Measurements from ENCODE around the gene FNDC1.

The FNDC1 gene

DNA sequence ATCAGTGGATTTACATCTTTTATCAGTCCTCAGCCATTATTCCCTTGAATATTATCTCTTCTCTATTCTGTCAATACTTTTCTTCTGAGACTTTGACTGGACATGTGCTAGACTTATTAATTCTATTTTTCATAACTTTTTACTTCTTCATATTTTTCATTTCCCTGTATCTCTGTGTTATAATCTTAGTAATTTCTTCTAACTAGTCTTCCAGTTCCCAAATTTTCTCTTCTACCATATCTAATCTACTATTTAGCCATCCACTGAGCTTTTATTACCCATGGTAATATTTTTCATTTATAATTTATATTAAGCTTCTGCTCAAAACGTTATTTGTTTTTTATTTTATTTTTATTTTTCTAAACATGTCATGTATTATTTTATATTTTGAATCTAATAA lies 13.1 kb upstream of the FNDC1 start:
- Histone ChIP-seq H3K27ac (no peak overlapping the region), H3K4me3 (no peak overlapping the region)

DNA sequence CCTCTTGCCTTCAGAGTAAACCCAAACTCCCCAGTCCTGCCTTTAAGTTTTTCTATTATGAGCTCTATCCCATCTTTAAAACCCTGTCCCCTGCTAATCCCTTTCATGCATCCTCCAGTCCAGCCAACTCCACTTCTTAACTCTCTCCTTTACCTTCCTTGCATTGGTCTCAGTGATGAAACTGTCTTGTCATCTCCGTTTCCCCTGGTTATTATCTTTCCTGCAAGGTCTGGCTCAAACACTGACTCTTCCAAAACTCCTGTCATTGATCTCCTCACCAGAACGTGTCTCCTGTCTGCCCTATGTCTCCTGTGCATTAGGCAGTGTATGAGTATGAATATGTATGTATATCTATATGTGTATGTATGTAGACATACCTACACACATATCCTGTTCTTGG lies 11.8 kb upstream of the FNDC1 start:
- H3K4me3 ChIP-seq: no peak overlapping the region

DNA sequence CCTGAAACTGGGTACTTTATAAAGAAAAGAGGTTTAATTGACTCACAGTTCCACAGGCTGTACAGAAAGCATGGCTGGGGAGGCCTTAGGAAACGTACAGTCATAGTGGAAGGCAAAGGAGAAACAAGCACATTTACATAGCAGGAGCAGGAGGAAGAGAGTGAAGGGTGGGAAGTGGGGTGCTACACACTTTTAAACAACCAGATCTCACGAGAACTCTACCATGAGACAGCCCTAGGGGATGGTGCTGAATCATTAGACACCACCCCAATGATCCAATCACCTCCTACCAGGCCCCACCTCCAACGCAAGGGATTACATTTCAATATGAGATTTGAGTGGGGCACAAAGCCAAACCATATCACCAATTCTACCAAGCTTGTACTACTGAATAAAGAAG lies 7.4 kb upstream of the FNDC1 start:
- Histone ChIP-seq H3K4me3 (no peak overlapping the region), H3K27ac (no peak overlapping the region)

More for the DNA sequence above, 11.8 kb upstream of the FNDC1 start:
- no peak overlapping the region for H3K27ac ChIP-seq

DNA sequence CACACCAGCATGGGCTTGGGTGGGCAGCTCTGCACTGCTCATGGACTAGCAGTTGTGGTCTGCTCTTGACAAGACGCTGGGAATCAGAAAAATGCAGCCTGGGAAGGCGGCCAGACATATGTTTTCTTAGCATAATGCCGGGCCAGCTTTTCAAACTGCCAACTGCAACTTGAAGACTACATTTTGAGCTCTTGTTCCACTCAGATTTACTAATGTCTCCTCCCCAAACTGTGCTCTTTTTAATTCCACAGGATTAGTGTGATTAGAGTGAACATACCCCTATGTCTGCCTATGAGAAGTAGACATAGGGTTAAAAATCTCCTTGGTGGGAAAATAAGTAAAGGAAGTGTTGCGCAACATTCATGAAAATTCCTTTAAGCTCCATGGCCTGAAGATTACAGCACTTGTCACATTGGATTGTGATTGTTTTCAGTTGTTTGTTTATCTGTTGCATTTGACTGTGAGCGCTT lies 5.3 kb upstream of the FNDC1 start:
- Histone ChIP-seq H3K4me3 (no peak overlapping the region), H3K27ac (no peak overlapping the region)

DNA sequence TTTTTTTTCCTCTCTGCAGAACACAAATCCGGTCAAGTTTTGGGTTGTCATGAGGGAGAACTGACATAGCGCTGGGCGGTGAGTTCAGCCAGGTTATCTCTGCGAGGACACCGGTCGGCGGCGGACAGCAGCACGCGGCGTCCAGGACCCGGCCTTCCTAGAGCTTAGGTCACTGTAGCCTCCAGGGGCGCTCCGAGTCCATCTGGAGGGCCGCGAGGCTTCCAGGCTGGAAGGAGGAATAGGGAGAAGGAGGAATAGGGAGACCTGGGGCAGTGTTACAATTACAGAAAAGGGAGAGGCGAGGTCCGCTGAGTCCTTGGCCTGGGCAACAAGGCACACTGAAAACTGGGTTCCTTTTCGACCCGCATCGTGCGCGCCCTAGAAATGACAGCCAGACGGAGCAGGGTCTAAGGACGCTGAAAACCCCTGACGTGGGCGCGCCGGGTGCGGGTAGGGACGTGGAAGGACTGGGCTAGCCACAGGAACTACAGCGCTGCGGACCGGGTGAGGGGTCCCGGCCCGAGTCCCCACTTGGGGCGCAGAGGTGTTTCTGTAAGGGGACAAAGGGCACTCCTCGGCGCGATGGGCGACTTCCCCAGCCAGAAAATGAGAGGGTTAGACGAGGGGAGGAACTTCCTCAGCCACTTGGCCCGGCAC lies 536 bp upstream of the FNDC1 start:
- Histone ChIP-seq H3K27ac (no peak overlapping the region), H3K4me3 (peak overlapping the region in 6 of 7 experiments; percentile 9 to 40 (median 21))

DNA sequence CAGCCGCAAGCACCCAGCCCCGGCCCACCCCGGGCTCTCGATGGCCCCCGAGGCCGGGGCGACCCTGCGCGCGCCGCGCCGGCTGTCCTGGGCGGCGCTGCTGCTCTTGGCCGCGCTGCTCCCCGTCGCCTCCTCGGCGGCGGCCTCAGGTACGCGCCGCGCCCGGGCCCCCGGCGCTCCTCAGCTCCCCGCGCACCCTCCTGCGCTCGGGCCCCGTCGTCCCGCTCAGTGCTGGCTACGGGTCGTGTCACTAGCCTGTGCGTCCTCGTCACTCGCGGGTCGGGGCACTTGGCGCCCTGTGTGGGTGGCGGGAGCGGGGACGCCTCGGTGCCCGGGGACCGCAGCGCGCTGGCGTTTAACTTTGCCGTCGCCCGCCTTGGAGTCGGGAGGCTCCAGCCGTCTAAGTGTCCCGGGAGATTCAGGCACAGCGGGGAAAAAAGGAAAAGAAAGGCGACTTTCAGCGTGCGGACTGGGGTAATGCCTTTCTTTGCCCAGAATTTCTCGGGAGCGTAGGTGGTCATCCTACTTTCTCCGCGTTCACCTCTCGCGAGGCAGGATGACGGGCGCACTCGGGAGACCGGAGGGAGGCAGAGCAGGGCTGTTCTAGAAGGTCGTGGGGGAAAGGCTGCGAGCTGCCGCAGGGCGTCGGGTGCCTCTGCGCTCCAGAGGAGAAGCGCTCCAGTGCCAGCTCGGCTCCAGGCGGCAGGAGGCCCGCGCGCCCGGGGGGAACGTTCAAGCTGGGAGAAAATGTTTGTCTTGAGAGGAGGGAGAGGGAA lies 545 bp downstream of the FNDC1 start:
- peak overlapping the region in 3 of 21 experiments; percentile 14 to 37 (median 33) for H3K27ac ChIP-seq
- peak overlapping the region; percentile 17 to 40 (median 25) for H3K4me3 ChIP-seq

DNA sequence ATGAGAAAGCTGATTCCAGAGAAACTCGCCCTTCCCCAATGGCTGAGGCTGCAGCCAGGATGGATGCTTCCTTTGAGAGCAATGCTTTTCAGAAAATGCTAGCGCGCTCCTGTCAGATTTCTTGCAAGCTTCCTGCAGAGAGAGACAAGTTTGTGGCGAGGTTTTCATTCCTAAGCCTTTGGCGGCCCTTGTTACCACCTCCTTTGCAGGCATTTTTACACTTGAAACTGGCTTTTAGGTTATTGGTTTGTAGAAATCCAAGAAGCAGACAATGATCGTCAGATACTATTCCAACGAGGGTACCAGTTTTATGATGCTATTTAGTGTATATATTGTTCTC lies 1.1 kb downstream of the FNDC1 start:
- H3K4me3 ChIP-seq: peak overlapping the region; percentile 17 to 40 (median 25)
- peak overlapping the region in 2 of 21 experiments; percentile 14 to 37 for H3K27ac ChIP-seq

DNA sequence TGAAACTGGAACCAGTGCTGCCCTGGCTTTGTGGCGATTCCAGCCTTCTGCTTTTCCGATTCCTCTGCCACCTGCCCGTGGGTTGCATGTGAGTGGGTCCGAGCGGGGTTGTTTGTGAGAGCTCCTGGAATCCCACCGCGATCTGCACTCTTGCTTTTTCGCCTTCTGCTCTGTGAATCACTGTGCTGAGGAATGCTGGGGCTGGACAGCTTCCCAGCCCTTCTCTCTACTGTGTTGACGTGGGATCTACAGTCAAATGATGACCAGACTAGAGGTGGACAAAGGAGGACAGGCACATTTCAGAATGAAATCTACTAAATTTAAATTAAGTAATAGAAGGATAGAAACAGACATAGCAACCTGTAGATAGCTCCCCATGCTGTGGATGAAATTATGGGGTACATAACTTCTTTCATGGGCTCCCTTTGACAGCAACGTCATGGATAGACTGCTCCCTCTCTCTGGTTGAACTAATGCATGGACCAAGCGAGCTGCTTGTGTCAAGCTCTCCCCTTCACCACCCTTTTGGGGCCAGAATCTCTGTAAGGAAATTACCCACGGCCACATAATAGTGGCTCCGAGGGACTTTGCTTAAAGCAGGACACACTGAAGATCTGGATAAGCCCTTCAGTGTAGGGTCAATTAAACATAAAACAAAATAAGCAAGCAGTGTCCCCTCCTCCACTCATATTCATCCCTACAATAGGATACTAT lies 2.0 kb downstream of the FNDC1 start:
- peak overlapping the region in 1 of 7 experiments; percentile 20 for H3K4me3 ChIP-seq

DNA sequence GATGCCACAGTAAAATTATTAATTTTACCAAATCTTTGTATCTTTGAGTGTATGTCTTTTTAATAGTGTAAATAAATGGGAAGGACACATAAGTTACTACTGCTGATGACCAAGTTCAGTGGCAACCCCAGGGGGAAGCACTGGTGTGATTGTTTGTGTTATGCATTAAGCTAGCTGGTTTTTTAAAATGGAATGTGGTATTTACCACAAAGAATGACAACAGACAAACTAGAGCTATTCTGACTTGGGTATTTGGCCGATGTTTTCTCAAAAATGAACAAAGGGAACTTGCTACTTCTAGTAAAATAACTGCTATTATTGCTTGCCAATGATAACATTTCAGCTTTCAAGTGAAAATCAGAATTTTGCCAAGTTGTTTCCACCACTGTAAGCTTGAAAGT lies 2.9 kb downstream of the FNDC1 start:
- no peak overlapping the region for H3K27ac ChIP-seq
- no peak overlapping the region for H3K4me3 ChIP-seq

More for the DNA sequence above, 2.0 kb downstream of the FNDC1 start:
- H3K27ac ChIP-seq: no peak overlapping the region

DNA sequence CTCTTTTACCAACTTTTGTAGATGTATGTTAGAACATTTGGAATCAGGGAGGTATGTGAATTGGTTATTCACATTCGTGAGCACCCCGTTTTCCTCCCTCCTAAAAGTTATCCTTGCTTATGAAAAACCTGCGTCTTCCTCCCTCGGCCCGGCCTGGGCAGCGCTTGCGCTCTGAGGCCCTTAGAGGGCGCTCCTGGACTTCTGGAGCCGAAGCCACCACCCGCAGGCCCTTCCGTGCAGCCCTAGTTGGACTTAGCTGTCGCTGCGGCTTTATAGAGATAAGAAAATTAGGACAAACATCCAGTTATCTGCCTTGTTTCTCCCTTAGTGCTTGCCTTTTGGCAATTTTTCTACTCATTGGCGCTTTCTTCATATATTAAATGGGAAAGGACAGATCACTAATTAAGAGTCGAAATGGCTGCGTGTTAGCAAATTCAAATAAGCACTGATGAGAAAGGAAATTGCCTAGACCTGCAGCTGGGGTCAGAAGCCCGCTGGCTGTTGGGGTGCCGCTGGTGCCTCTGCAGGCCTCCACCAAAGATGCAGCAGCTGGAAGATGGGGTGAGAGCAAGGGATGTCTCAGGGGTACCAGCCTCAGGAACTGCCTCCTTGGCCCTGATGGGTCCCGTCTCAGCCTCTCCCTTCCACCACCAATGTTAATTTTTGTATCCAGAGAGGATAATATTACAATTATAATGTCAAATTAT lies 5.2 kb downstream of the FNDC1 start:
- H3K27ac ChIP-seq: no peak overlapping the region
- no peak overlapping the region for H3K4me3 ChIP-seq

DNA sequence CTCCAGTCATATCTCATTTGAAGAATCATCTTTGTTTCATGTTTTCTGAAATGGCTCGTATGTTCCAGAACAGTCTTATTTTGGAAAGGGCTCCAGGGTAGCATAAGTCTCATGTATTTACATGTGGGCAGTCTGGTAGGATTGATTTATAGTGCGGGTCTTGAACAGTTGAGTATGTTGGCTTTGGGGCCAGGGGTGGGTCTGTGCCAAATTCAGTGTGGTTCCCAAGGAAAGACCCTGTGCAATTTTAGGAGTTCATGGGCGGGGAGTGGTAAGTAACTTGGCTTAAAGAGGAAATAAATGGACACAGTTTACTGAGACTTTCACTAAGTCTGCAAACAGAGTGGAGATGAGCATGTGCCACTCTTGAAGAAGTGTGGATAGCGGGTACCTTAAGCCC lies 7.7 kb downstream of the FNDC1 start:
- Histone ChIP-seq H3K27ac (no peak overlapping the region), H3K4me3 (no peak overlapping the region)

DNA sequence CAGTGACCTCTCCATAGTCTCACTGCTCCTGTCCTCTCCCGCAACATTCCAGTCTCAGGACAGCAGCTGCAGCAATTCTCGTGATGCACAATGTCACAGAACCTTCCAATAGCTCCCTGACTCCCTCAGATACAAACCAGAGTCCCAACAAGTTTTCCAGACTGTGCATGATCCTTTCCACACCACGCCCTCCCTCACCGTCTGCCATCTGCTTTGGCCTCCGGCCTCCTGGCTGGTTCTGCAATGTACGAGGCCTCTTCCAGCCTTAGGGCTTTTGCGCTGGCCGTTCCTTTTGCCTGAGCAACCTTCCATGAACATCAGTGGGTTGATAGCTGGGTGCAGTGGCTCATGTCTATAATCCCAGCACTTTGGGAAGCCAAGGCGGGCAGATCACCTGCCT lies 9.6 kb downstream of the FNDC1 start:
- Histone ChIP-seq H3K4me3 (no peak overlapping the region), H3K27ac (no peak overlapping the region)

DNA sequence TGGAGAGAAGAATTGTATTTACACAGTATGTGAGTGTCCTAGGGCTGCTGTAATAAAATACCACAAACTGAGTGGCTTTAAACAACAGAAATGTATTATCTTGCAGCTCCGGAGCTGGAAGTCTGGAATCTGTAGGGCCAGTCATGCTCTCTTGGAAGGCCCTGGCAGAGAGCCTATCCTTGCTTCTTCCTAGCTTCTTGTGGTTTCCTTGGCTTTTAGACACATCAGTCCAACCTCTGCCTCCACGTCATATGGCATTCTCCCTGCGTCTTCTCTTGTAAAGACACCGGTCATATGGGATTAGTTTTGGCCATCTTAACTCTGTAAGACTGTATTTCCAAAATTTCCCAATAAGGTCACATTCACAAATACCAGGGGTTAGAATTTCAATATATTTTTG lies 10.8 kb downstream of the FNDC1 start:
- Histone ChIP-seq H3K27ac (peak overlapping the region in 1 of 21 experiments; percentile 20), H3K4me3 (no peak overlapping the region)

DNA sequence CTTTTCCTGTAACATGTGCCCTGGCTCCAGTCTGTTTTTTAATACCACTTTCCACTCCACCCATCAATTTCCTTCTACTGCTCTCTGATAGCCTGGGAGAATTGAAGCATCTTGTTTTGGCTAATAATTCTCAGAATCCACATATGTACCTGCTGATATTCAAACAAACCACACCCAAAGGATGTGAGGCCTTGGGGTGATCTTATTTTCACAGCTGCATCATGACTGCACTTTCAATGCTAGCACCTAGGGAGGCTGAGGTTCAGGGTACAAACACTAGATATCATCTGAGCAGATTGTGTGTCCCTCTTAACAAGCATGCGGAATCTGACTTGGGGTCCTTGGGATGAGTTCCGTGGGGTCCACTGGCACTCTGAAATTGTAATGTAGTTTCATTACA lies 12.7 kb downstream of the FNDC1 start:
- no peak overlapping the region for H3K27ac ChIP-seq

DNA sequence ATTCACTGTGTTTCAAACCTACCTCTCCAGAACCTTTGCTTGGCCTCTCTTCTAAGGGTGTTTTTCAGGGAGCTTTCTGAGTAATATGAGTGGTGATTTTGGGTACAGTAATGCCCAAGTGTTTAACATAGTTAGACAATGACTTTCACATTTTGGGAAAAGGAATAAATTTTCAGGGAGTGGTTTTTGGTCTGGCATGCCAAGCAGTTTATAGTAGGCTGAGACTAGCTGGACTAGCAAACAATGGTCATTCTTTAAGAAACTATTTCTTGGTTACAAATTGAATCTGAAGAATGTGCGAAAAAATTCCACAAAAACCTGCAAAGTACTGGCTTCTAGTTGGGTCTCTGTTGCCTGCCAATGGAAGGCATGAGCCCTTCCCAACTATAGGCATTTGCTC lies 15.4 kb downstream of the FNDC1 start:
- H3K4me3 ChIP-seq: no peak overlapping the region
- H3K27ac ChIP-seq: peak overlapping the region in 1 of 21 experiments; percentile 38

More for the DNA sequence above, 12.7 kb downstream of the FNDC1 start:
- H3K4me3 ChIP-seq: no peak overlapping the region

DNA sequence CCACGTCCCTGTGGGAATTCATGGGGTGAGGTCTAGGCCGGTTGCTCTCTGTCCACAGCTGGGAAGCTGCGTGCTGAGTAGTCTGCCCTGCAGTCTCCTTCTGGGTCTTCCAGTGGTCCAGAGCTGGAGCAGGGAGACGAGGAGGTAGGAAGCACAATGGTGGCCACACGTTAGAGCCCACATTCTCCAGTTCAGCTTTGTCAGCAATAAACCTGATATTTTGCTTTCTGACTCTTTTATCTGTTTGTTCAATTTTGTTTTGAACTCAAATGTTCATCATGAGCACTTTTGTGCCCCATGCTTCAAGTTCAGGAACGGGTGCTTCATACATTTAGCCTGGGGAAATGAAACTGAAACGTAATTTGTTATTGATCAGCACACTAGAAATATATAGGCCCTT lies 21.3 kb downstream of the FNDC1 start:
- H3K27ac ChIP-seq: no peak overlapping the region
- H3K4me3 ChIP-seq: no peak overlapping the region

DNA sequence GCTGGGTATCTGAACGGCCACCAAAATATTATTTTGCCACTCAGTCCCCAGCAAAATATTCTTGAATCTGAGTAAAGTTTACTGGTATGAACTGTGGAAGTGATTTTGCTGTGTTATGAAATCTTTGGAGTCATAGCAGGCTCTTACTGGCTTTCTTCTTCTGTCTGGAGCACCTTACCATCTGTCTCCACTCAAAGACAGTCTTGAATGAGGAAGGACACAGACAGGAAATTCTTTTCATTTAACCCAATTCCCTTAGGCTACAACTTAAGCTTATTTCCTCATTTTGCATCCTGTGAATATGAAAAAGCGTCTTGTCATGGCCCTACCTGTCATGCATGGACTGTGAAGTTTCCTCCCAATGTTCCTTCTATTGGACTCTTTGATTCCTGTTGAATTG lies 24.7 kb downstream of the FNDC1 start:
- H3K27ac ChIP-seq: no peak overlapping the region

DNA sequence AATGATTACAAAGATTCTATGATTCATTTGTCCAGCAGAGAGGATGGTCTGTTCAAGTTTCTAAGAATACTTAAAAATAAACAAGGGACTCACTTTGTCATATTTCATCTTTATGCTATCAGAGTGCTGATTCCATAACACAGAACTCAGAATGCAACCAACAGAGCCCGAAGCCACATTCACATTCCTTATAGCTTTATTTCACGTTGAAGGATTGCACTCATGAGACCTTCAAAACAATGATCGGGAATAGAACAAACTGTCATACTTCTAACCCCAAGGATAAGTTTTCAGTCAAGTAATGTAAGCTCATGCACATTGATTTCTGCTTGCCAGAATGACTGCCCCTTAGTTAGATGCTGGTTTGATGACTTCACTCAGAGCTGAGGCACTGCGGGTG lies 25.2 kb downstream of the FNDC1 start:
- Histone ChIP-seq H3K27ac (no peak overlapping the region), H3K4me3 (no peak overlapping the region)

More for the DNA sequence above, 24.7 kb downstream of the FNDC1 start:
- no peak overlapping the region for H3K4me3 ChIP-seq

DNA sequence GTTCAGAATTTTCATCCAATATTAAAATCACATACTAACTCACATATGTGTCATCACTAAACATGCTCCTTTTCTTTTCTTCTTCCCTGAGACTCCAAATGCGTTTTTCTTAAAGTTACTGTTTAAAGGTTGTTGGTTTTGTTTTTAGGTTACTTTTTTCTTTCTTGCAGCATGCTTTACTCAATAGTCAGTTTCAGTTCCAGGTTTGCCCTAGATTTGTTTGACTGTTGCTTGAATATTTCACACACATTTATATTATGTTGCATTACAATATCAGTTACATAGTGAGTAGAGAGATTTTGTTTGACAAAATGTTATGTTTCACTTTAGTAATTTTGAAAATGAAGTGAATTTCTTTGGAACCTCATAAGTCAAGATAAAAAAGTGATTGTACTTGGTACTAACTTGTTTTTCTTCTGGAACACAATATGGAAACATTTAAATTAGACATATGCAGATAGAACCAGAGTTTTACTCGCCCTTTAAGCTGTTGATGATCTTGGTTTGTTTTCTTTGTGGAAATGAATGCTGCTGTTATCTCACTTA lies 27.3 kb downstream of the FNDC1 start:
- no peak overlapping the region for H3K27ac ChIP-seq
- no peak overlapping the region for H3K4me3 ChIP-seq

DNA sequence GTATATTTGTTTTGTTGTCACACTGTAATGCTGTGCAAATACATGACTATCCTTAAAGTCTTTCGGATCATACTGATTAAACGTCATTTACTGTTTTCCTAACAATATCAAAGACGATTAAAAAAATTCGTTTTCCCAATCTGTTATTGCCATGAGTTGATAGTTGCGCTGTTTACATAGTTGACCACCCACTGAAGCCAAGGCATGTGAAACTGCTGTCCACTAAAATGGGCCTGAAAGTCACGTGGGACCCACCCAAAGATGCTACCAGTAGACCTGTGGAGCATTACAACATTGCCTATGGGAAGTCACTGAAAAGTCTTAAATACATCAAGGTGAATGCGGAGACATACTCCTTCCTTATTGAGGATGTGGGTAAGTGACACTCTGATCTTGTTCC lies 28.1 kb downstream of the FNDC1 start:
- Histone ChIP-seq H3K4me3 (no peak overlapping the region), H3K27ac (no peak overlapping the region)

All from skin epidermis (tissue), 12 donors.